ENCODE data around the gene PFKP. TPM values are rescaled to one million over a fixed set of nuclear protein-coding genes. Genes with fewer than 3 reads are reported as not detected.

The PFKP gene
- total RNA-seq, 2 experiments from 2014 or later: 32.2 to 38.9 TPM

- no peak overlapping the region for H3K27ac Mint-ChIP-seq
- no peaks in the 10 kb centered on the region for H3K9me3 Mint-ChIP-seq
- ATAC-seq (ENCODE audit: poor library complexity): no peak
- H3K4me1 Mint-ChIP-seq (ENCODE audit: low read depth): peaks cover 5% of the 10 kb centered on the region
- CTCF ChIA-PET: no interaction called here
- Histone ChIP-seq H3K27ac (ENCODE audit: low read depth in 1 of 2, low read length in 2 of 2) (no peak overlapping the region), H3K4me1 (ENCODE audit: insufficient read depth, low read length) (peaks cover 5% of the 10 kb centered on the region), H3K27me3 (ENCODE audit: control insufficient read depth in 1 of 2, insufficient read depth in 2 of 2, low read length in 2 of 2) (no peaks in the 10 kb centered on the region), H3K9me3 (ENCODE audit: control insufficient read depth in 1 of 2, insufficient read depth in 1 of 2, low read length in 2 of 2) (no peaks in the 10 kb centered on the region), H3K4me3 (ENCODE audit: low read length) (no peak overlapping the region), H3K36me3 (ENCODE audit: insufficient read depth, low read length) (peaks cover 81% of the 10 kb centered on the region)
- peaks cover 82% of the 10 kb centered on the region for H3K36me3 Mint-ChIP-seq (ENCODE audit: low read depth)
- intact Hi-C loops (cut with DNase I, micrococcal nuclease): no loop called here
- DNase-seq: no peak
- POLR2A ChIA-PET: no interaction called here
- no peak for TF ChIP-seq CTCF (IDR thresholded peaks at IDR 0.05)
- no peak overlapping the region for H3K4me3 Mint-ChIP-seq
- no peaks in the 10 kb centered on the region for H3K27me3 Mint-ChIP-seq
Measured at GRCh38 chr10:3166496-3167290, 99.3 kb downstream of the PFKP start.

- DNase-seq (no peak), ATAC-seq (ENCODE audit: poor library complexity) (no peak)
- Histone ChIP-seq H3K4me1 (ENCODE audit: insufficient read depth, low read length) (peaks cover 11% of the 10 kb centered on the region), H3K27me3 (ENCODE audit: control insufficient read depth in 1 of 2, insufficient read depth in 2 of 2, low read length in 2 of 2) (no peaks in the 10 kb centered on the region), H3K27ac (ENCODE audit: low read depth in 1 of 2, low read length in 2 of 2) (no peak overlapping the region), H3K4me3 (ENCODE audit: low read length) (no peak overlapping the region), H3K36me3 (ENCODE audit: insufficient read depth, low read length) (peaks cover 74% of the 10 kb centered on the region), H3K9me3 (ENCODE audit: control insufficient read depth in 1 of 2, insufficient read depth in 1 of 2, low read length in 2 of 2) (no peaks in the 10 kb centered on the region)
- H3K27me3 Mint-ChIP-seq: no peaks in the 10 kb centered on the region
- ChIA-PET CTCF (no interaction called here), POLR2A (no interaction called here)
- no peak overlapping the region for H3K4me3 Mint-ChIP-seq
- H3K36me3 Mint-ChIP-seq (ENCODE audit: low read depth): peaks cover 81% of the 10 kb centered on the region
- H3K27ac Mint-ChIP-seq: no peak overlapping the region
- TF ChIP-seq CTCF (IDR thresholded peaks at IDR 0.05): no peak
- intact Hi-C loops (cut with DNase I, micrococcal nuclease): no loop called here
- H3K9me3 Mint-ChIP-seq: no peaks in the 10 kb centered on the region
- peaks cover 13% of the 10 kb centered on the region for H3K4me1 Mint-ChIP-seq (ENCODE audit: low read depth)
Measured at GRCh38 chr10:3167611-3168330, 100.4 kb downstream of the PFKP start.

- peaks cover 19% of the 10 kb centered on the region for H3K4me1 ChIP-seq (ENCODE audit: insufficient read depth, low read length)
- CTCF ChIA-PET: no interaction called here
- peaks cover 59% of the 10 kb centered on the region for H3K36me3 ChIP-seq (ENCODE audit: insufficient read depth, low read length)
- intact Hi-C loops (cut with DNase I, micrococcal nuclease): no loop called here
- POLR2A ChIA-PET: no interaction called here
- H3K36me3 Mint-ChIP-seq (ENCODE audit: low read depth): peaks cover 66% of the 10 kb centered on the region
- no peak overlapping the region for H3K4me3 Mint-ChIP-seq
- no peak overlapping the region for H3K4me3 ChIP-seq (ENCODE audit: low read length)
- TF ChIP-seq CTCF (IDR thresholded peaks at IDR 0.05): no peak
- ATAC-seq (ENCODE audit: poor library complexity) (no peak), DNase-seq (no peak)
- H3K27ac Mint-ChIP-seq: no peak overlapping the region
- peaks cover 0 to 6% of the 10 kb centered on the region in 2 experiments for H3K9me3 ChIP-seq (ENCODE audit: control insufficient read depth in 1 of 2, insufficient read depth in 1 of 2, low read length in 2 of 2)
- H3K9me3 Mint-ChIP-seq: no peaks in the 10 kb centered on the region
- H3K27me3 ChIP-seq (ENCODE audit: control insufficient read depth in 1 of 2, insufficient read depth in 2 of 2, low read length in 2 of 2): no peaks in the 10 kb centered on the region
- no peaks in the 10 kb centered on the region for H3K27me3 Mint-ChIP-seq
- H3K4me1 Mint-ChIP-seq (ENCODE audit: low read depth): peaks cover 18% of the 10 kb centered on the region
- H3K27ac ChIP-seq (ENCODE audit: low read depth in 1 of 2, low read length in 2 of 2): no peak overlapping the region
Measured at GRCh38 chr10:3169271-3169670, 101.9 kb downstream of the PFKP start.

All from CD4-positive, alpha-beta T cell (primary cell).